WTC11 (cell line): ENCODE measurements around the gene EFHC2. TPM values are rescaled to one million over a fixed set of nuclear protein-coding genes. Genes with fewer than 3 reads are reported as not detected.

Source experiments
- ATAC-seq: fragments of 200-7000 bp; cut with Tn5 transposase; 2 replicates; pipeline ENCODE4 v1.10.0; 2021; ENCODE audit warnings: mild to moderate bottlenecking, moderate library complexity
- CTCF ChIA-PET: fragments of 300-600 bp; sonication (Branson Sonifier 250); formaldehyde crosslinking; loops from one replicate; lab custom pipeline; 2021; ENCODE audit warnings: antibody characterized with exemption; lab: Charles Lee
- POLR2A ChIA-PET: fragments of 350-600 bp; sonication (Branson Sonifier 250); formaldehyde crosslinking; loops from one replicate; lab custom pipeline; 2021; ENCODE audit warnings: antibody characterized with exemption; lab: Charles Lee
- DNase-seq: peaks from one replicate; pipeline ENCODE4 v3.0.0; 2021; ENCODE audit warnings: low spot score
- H3K27ac Mint-ChIP-seq: 2 replicates; pipeline ENCODE4 v1.8.0; 2021; ENCODE audit warnings: mixed read lengths
- H3K27me3 Mint-ChIP-seq: 2 replicates; pipeline ENCODE4 v1.8.0; 2021; ENCODE audit warnings: low read depth, mild to moderate bottlenecking, moderate library complexity, mixed read lengths
- H3K36me3 Mint-ChIP-seq: 2 replicates; pipeline ENCODE4 v1.8.0; 2021; ENCODE audit warnings: mixed read lengths
- H3K4me1 Mint-ChIP-seq: 2 replicates; pipeline ENCODE4 v1.8.0; 2022; ENCODE audit warnings: mixed read lengths
- H3K4me3 Mint-ChIP-seq: 2 replicates; pipeline ENCODE4 v1.8.0; 2021; ENCODE audit warnings: mild to moderate bottlenecking, moderate library complexity, mixed read lengths
- H3K9me3 Mint-ChIP-seq: 2 replicates; pipeline ENCODE4 v1.8.0; 2021; ENCODE audit warnings: mixed read lengths
- AFF4 ChIP-seq: sonication (generic); formaldehyde crosslinking; IDR thresholded peaks from 2 replicates; pipeline ENCODE4 v1.8.1; 2023; ENCODE audit warnings: mild to moderate bottlenecking, missing genetic modification reagents, borderline replicate concordance
- ATF2 ChIP-seq: sonication (generic); formaldehyde crosslinking; IDR thresholded peaks from 2 replicates; pipeline ENCODE4 v1.8.1; 2022; ENCODE audit warnings: low read depth, missing genetic modification reagents, borderline replicate concordance
- CREB1 ChIP-seq: sonication (generic); formaldehyde crosslinking; IDR thresholded peaks from 2 replicates; pipeline ENCODE4 v1.8.0; 2023; ENCODE audit warnings: mild to moderate bottlenecking, missing genetic modification reagents
- ELF4 ChIP-seq: sonication (generic); formaldehyde crosslinking; IDR thresholded peaks from 2 replicates; pipeline ENCODE4 v1.8.1; 2022; ENCODE audit warnings: low read depth, mild to moderate bottlenecking, moderate library complexity, missing genetic modification reagents
- ETV6 ChIP-seq: sonication (generic); formaldehyde crosslinking; IDR thresholded peaks from 2 replicates; pipeline ENCODE4 v1.8.1; 2022; ENCODE audit warnings: mild to moderate bottlenecking, missing genetic modification reagents
- FOXK1 ChIP-seq: sonication (generic); formaldehyde crosslinking; IDR thresholded peaks from 2 replicates; pipeline ENCODE4 v1.8.0; 2022; ENCODE audit warnings: mild to moderate bottlenecking, moderate library complexity, missing genetic modification reagents
- GRHL2 ChIP-seq: fragments of 250-450 bp; sonication (Bioruptor Pico); IDR thresholded peaks from 2 replicates; pipeline ENCODE4 v1.8.0; 2022; ENCODE audit warnings: mild to moderate bottlenecking, moderate library complexity; ENCODE audit not compliant: insufficient replicate concordance, severe bottlenecking
- JAZF1 ChIP-seq: fragments of 250-450 bp; sonication (Bioruptor Pico); IDR thresholded peaks from 2 replicates; pipeline ENCODE4 v1.9.0; 2021; ENCODE audit warnings: moderate library complexity, mild to moderate bottlenecking, inconsistent platforms
- JUN ChIP-seq: sonication (generic); formaldehyde crosslinking; IDR thresholded peaks from 2 replicates; pipeline ENCODE4 v1.8.0; 2023; ENCODE audit warnings: mild to moderate bottlenecking, missing genetic modification reagents
- KAT7 ChIP-seq: sonication (generic); formaldehyde crosslinking; IDR thresholded peaks from 2 replicates; pipeline ENCODE4 v1.8.1; 2023; ENCODE audit warnings: missing genetic modification reagents, mild to moderate bottlenecking, borderline replicate concordance
- NFYB ChIP-seq: sonication (generic); formaldehyde crosslinking; conservative IDR thresholded peaks from 2 replicates; pipeline ENCODE4 v1.8.0; 2022; ENCODE audit warnings: low read depth, missing genetic modification reagents
- OVOL2 ChIP-seq: fragments of 250-450 bp; sonication (Bioruptor Pico); IDR thresholded peaks from 2 replicates; pipeline ENCODE4 v1.9.0; 2021; ENCODE audit warnings: mild to moderate bottlenecking, borderline replicate concordance
- SMAD4 ChIP-seq: sonication (generic); formaldehyde crosslinking; IDR thresholded peaks from 2 replicates; pipeline ENCODE4 v1.8.0; 2022; ENCODE audit warnings: mild to moderate bottlenecking, missing genetic modification reagents
- ZSCAN18 ChIP-seq: fragments of 250-450 bp; sonication (Bioruptor Pico); IDR thresholded peaks from 2 replicates; pipeline ENCODE4 v2.1.2; 2022; ENCODE audit warnings: mild to moderate bottlenecking, moderate library complexity
- total RNA-seq: library from RNA; stranded (reverse); gene quantifications from 3 replicates; pipeline ENCODE4 v1.2.3, GENCODE V29; 2021
- TF ChIP-seq, protein P1 (sequence below): sonication (generic); formaldehyde crosslinking; IDR thresholded peaks from 2 replicates; pipeline ENCODE4 v1.8.1; 2022; ENCODE audit warnings: mild to moderate bottlenecking, moderate library complexity, missing genetic modification reagents
- TF ChIP-seq, protein P2 (sequence below): sonication (generic); formaldehyde crosslinking; IDR thresholded peaks from 2 replicates; pipeline ENCODE4 v1.8.0; 2023; ENCODE audit warnings: missing genetic modification reagents, mild to moderate bottlenecking, borderline replicate concordance
- TF ChIP-seq, protein P3 (sequence below): sonication (generic); formaldehyde crosslinking; IDR thresholded peaks from 2 replicates; pipeline ENCODE4 v1.8.1; 2023; ENCODE audit warnings: mild to moderate bottlenecking, missing genetic modification reagents

EFHC2 gene
- total RNA-seq, 1 experiment from 2014 or later = 2.1 TPM

DNA sequence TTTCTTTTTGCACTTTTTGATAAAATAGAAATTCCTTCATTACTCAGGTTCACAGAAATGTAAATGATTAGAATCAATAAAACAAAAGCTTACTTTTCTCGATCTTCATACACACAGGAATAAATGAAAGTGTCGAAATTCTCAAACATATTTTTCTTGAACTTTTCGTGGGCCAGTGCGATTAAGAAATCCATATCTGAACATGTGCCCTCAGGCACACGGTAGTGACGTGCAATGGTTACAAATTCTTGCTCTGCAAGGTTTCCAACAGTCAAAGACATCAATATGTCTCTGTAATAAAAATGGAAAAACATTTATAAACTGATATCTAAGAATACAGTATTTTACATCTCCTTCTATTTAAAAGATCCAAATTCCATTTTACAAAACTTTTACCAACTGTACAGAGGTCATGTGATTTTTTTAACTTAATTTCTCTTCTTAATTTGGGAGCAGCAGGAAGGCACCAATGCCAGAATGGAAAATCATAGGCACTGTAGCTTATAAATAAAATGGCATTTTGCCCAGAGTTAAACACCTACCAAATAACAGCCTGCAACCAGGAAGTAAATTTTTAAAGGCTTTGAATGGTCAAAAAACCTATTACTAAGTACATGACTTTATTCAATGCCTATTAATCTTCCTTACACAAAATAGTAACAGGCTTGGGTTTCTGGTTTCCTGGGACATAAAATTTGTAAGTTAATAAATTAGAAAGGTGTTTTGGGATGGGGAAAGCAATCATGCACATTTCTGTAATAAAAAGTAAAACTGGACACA, 165.0 kb downstream of the EFHC2 start:
- peaks cover 8% of the 10 kb centered on the region for H3K36me3 Mint-ChIP-seq
- ATAC-seq = no peak
- ChIA-PET CTCF (no interaction called here), POLR2A (no interaction called here)
- H3K4me3 Mint-ChIP-seq = no peak overlapping the region
- H3K4me1 Mint-ChIP-seq = no peaks in the 10 kb centered on the region; the same call in 1 of the 2 replicates
- H3K9me3 Mint-ChIP-seq = peaks cover 7% of the 10 kb centered on the region
- no peak for DNase-seq
- H3K27ac Mint-ChIP-seq = no peak overlapping the region
- H3K27me3 Mint-ChIP-seq = no peaks in the 10 kb centered on the region
- no peak for TF ChIP-seq GRHL2 (CRISPR knock-in tag)
- no peak for TF ChIP-seq ATF2 (CRISPR knock-in tag)
- no peak for TF ChIP-seq CREB1 (CRISPR knock-in tag)
- no peak for TF ChIP-seq ETV6
- no peak for TF ChIP-seq NFYB (CRISPR knock-in tag)
- no peak for TF ChIP-seq JAZF1 (CRISPR knock-in tag)
- no peak for TF ChIP-seq JUN (CRISPR knock-in tag)
- TF ChIP-seq, protein P1, sequence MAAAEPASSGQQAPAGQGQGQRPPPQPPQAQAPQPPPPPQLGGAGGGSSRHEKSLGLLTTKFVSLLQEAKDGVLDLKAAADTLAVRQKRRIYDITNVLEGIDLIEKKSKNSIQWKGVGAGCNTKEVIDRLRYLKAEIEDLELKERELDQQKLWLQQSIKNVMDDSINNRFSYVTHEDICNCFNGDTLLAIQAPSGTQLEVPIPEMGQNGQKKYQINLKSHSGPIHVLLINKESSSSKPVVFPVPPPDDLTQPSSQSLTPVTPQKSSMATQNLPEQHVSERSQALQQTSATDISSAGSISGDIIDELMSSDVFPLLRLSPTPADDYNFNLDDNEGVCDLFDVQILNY (CRISPR knock-in tag) = no peak
- no peak for TF ChIP-seq AFF4 (CRISPR knock-in tag)
- TF ChIP-seq ELF4 (CRISPR knock-in tag) = no peak
- TF ChIP-seq SMAD4 (CRISPR knock-in tag) = no peak
- TF ChIP-seq KAT7 = no peak
- no peak for TF ChIP-seq OVOL2
- TF ChIP-seq, protein P2, sequence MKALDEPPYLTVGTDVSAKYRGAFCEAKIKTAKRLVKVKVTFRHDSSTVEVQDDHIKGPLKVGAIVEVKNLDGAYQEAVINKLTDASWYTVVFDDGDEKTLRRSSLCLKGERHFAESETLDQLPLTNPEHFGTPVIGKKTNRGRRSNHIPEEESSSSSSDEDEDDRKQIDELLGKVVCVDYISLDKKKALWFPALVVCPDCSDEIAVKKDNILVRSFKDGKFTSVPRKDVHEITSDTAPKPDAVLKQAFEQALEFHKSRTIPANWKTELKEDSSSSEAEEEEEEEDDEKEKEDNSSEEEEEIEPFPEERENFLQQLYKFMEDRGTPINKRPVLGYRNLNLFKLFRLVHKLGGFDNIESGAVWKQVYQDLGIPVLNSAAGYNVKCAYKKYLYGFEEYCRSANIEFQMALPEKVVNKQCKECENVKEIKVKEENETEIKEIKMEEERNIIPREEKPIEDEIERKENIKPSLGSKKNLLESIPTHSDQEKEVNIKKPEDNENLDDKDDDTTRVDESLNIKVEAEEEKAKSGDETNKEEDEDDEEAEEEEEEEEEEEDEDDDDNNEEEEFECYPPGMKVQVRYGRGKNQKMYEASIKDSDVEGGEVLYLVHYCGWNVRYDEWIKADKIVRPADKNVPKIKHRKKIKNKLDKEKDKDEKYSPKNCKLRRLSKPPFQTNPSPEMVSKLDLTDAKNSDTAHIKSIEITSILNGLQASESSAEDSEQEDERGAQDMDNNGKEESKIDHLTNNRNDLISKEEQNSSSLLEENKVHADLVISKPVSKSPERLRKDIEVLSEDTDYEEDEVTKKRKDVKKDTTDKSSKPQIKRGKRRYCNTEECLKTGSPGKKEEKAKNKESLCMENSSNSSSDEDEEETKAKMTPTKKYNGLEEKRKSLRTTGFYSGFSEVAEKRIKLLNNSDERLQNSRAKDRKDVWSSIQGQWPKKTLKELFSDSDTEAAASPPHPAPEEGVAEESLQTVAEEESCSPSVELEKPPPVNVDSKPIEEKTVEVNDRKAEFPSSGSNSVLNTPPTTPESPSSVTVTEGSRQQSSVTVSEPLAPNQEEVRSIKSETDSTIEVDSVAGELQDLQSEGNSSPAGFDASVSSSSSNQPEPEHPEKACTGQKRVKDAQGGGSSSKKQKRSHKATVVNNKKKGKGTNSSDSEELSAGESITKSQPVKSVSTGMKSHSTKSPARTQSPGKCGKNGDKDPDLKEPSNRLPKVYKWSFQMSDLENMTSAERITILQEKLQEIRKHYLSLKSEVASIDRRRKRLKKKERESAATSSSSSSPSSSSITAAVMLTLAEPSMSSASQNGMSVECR (CRISPR knock-in tag) = no peak
- TF ChIP-seq FOXK1 (CRISPR knock-in tag) = no peak
- TF ChIP-seq ZSCAN18 (CRISPR knock-in tag) = no peak
- TF ChIP-seq, protein P3, sequence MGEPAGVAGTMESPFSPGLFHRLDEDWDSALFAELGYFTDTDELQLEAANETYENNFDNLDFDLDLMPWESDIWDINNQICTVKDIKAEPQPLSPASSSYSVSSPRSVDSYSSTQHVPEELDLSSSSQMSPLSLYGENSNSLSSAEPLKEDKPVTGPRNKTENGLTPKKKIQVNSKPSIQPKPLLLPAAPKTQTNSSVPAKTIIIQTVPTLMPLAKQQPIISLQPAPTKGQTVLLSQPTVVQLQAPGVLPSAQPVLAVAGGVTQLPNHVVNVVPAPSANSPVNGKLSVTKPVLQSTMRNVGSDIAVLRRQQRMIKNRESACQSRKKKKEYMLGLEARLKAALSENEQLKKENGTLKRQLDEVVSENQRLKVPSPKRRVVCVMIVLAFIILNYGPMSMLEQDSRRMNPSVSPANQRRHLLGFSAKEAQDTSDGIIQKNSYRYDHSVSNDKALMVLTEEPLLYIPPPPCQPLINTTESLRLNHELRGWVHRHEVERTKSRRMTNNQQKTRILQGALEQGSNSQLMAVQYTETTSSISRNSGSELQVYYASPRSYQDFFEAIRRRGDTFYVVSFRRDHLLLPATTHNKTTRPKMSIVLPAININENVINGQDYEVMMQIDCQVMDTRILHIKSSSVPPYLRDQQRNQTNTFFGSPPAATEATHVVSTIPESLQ = no peak
